Subcutaneous preadipocyte (primary cell): Measurements from ENCODE around the gene AGAP1. TPM values are rescaled to one million over a fixed set of nuclear protein-coding genes. Genes with fewer than 3 reads are reported as not detected.

Experiments
- small RNA-seq: library from RNA; depleted of rRNA; stranded (forward); fragments of <200 nt; gene quantifications from one replicate; pipeline ENCODE3, GENCODE V24; 2012
- total RNA-seq: library from RNA; depleted of rRNA; stranded (reverse); fragments of >200 nt; gene quantifications from 2 replicates; pipeline ENCODE4 v1.2.3, GENCODE V29; 2012

AGAP1 gene
- 16.2 and 28.3 TPM in 2 replicates for total RNA-seq

DNA sequence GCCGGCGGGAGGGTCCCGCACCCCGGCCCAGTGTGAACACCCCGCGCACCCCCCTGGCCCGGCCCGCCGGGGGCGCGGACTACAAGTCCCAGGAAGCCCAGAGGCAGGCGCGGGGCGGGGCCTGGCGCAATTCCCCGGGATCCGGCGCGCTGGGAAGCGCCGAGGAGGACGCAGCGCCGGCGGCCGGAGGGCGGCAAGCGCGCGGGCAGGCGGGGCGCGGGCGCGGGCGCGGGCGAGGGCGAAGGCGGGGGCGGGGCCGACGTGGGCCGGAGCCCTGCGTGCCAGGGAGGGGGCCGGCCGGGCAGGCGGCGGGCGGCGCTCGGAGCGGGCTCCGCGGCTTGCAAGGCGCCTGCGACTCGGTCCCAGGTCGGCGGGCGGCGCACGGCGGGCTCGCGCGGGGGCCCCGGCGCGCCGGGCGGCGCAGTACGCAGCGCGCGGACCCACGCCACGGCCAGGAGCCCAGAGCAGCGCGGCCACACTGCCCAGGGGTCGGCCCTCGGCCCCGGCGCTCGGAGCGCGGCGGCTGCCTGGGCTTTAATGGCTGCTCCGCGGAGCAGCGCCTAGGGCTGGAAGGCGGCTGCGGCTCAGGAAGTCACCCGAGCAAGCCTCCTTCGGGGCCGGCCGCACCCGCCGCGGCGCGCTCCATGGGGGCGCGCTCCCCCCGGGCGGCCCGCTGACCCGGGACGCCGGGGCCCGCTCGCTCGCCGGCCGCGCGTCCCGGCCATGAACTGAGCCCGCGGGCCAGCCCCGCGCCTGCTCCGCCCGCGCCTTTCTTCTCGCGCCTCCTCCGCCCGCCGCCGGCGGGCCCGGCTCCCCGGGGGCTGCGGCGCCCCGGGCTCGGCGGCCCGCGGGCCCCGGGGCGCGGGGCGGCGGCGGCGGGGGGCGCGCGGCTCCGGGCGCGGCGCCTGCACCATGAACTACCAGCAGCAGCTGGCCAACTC is at the start of gene AGAP1:
Gene AGAP1, plus strand, starts transcription at position 269 of the 941 bp plus-strand sequence.

DNA sequence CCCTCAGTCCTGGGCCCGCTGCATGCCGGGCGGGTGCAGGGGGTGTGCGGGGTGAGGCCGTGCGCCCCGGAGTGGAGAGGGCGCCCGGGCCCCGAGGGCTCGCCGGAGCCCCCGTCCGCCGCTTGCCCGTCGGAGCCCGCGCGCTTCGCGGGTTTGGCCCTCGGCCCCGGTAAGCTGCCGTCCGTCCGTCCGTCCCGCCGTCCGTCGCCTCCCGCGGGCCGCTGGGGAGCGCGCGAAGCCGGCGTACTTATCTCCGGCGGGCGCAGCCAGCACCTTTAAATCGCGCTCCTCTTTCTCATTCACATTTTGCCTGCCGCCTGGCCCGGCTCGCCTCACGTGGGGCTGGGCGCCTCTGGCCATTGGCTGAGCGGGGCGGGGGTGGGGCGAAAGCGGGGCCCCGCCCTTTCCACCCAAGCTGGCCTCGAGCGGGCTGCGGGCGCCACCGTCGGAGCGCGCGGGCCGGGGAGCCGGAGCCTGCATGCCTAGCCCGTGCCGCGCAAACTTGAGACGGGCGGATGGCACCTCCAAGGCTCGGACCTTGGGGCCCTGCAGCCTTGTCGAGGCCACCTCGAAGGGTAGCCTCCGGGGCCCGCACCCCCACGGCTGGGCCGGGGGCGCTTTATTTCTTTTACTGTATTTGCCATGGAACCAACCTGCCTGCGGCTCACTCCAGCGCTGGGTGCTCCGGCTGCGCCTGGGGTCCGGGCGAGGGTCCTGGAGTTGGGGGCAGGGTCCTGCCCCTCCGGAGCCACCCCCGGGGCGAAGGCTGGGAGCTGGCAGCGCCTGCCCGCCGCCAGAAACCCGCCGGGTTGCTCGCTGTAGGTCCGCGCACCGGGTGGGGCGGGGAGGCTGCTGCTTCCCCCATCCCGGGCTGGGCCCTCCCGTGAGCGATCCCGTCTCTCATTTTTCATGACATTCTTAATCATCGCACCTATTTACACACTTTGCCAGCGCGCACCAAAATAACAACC is 674.6 kb downstream of the AGAP1 start, which contains the start of gene GBX2:
Gene GBX2, minus strand, starts transcription at position 277 of the 971 bp plus-strand sequence. CDS start 415 bp downstream, outside the sequence.

Small RNA genes within 50 kb of the gene (small RNA-seq; reads per million reads assigned to genes)
- gene RF00019 (not detected), gene RN7SL204P (not detected), gene RNU7-127P (not detected), gene TMSB10P1 (0.22 reads per million)
